Measurements from ENCODE around the gene C1orf87. TPM values are rescaled to one million over a fixed set of nuclear protein-coding genes. Genes with fewer than 3 reads are reported as not detected.

Gene C1orf87
- total and polyA plus RNA-seq, 2 donors (not counting 3 experiments of a cell fraction or from before 2014, with no cell fraction given): not detected

GRCh38 chr1:60103186-60103585 lies 29.6 kb upstream of the C1orf87 start:
- dilution Hi-C loops (cut with MboI; ENCODE audit: extremely low pct_ligation_motif_present, low sequenced_read_pairs): no loop called here
- ChIA-PET CTCF (no interaction called here), POLR2A (no interaction called here)
- Histone ChIP-seq H2AFZ (ENCODE audit: low read depth, low read length) (no peak overlapping the region), H4K20me1 (replicated peaks; ENCODE audit: control insufficient read depth, extremely low read depth, insufficient read depth, low read length) (no peaks in the 10 kb centered on the region), H3K4me3 (replicated peaks in 1 of 3; ENCODE audit: insufficient read depth in 1 of 3, low read depth in 1 of 3, low read length in 3 of 3) (no peak overlapping the region), H3K79me2 (ENCODE audit: control insufficient read depth, insufficient read depth, low read length) (no peaks in the 10 kb centered on the region), H3K36me3 (ENCODE audit: control insufficient read depth in 2 of 2, extremely low read depth in 1 of 2, insufficient read depth in 2 of 2, low read length in 2 of 2) (no peaks in the 10 kb centered on the region), H3K27me3 (ENCODE audit: control insufficient read depth in 2 of 2, insufficient read depth in 2 of 2, low read length in 2 of 2) (no peaks in the 10 kb centered on the region), H3K27ac (ENCODE audit: insufficient read depth, low read depth, low read length) (no peak overlapping the region), H3K9me1 (replicated peaks; ENCODE audit: control insufficient read depth, extremely low read depth, insufficient read depth, low read length) (no peaks in the 10 kb centered on the region), H3K4me2 (ENCODE audit: insufficient read depth, low read length) (no peak overlapping the region), H3K4me1 (ENCODE audit: control insufficient read depth, extremely low read depth, insufficient read depth, low read length) (peaks cover 12% of the 10 kb centered on the region), H3K9me3 (replicated peaks; ENCODE audit: control insufficient read depth, insufficient read depth, low read length) (no peaks in the 10 kb centered on the region), H3K9ac (replicated peaks; ENCODE audit: extremely low read depth, insufficient read depth, low read length) (no peak overlapping the region)
- BruUV-seq (replicated peaks): no TSS peak
- DNase-seq (ENCODE audit: low read depth, low spot score) (peak; percentile 43), FAIRE-seq (no peak)
- intact Hi-C loops (cut with micrococcal nuclease): no loop called here
- TF ChIP-seq MYC (IDR thresholded peaks at IDR 0.05; ENCODE audit: low read depth, low read length) (no peak), MAX (IDR thresholded peaks at IDR 0.05; ENCODE audit: insufficient read depth, insufficient read length) (no peak), POLR2AphosphoS5 (IDR thresholded peaks at IDR 0.05; ENCODE audit: insufficient read depth, low read depth, low read length) (no peak), GATA2 (IDR thresholded peaks at IDR 0.05; ENCODE audit: insufficient read depth, insufficient read length, low read depth, low read length) (no peak), CTCF (IDR thresholded peaks at IDR 0.05; ENCODE audit: extremely low read depth in 1 of 2, insufficient read depth in 1 of 2, low read depth in 1 of 2, low read length in 2 of 2) (no peak), FOS (IDR thresholded peaks at IDR 0.05; ENCODE audit: borderline replicate concordance, insufficient read depth, low read length) (no peak)

All from endothelial cell of umbilical vein (primary cell).